NCI-H446 treated with DMSO at 0.1 percent for 48 hours (cell line): ENCODE data around the gene IL22RA1.

Experiments used
- DNase-seq: peaks from one replicate; lab custom pipeline; 2025; lab: John Stamatoyannopoulos, UW

IL22RA1 gene

DNA sequence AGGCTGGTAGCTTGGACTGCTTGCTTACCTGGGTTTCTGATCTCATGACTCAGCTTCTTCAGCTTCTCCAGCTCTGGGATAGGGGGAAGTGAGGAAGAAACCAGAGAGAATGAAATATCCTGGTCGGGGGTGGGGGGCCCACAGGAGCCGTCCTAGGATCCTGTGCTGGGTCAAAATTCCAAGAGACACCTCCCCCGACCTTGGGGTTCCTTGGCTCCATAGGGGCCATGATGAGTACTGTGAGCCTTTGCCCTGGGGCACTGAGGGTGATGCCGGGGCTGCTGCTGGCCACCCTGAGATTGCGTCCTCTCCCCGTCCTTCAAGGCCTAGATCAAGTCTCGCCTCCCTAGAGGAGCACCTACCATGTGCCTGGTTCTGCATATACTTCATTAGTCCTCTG is 71.0 kb downstream of the IL22RA1 start:
- DNase-seq = no peak

- DNase-seq = peak; percentile 19
Measured at GRCh38 chr1:24070821-24071393, 72.0 kb downstream of the IL22RA1 start.

- no peak for DNase-seq
Measured at GRCh38 chr1:24069817-24070216, 73.1 kb downstream of the IL22RA1 start.
